Hepatic stellate cell (primary cell): ENCODE data around the gene MORF4L1.
"Not testable (repeated sequence)": the region's sequence is repeated elsewhere in the genome, so short reads cannot be mapped to it uniquely, and the experiment has no call there.

Experiments
- DNase-seq: peaks from one replicate; pipeline ENCODE4 v3.0.0; 2011; ENCODE audit warnings: low spot score

Gene MORF4L1

DNA sequence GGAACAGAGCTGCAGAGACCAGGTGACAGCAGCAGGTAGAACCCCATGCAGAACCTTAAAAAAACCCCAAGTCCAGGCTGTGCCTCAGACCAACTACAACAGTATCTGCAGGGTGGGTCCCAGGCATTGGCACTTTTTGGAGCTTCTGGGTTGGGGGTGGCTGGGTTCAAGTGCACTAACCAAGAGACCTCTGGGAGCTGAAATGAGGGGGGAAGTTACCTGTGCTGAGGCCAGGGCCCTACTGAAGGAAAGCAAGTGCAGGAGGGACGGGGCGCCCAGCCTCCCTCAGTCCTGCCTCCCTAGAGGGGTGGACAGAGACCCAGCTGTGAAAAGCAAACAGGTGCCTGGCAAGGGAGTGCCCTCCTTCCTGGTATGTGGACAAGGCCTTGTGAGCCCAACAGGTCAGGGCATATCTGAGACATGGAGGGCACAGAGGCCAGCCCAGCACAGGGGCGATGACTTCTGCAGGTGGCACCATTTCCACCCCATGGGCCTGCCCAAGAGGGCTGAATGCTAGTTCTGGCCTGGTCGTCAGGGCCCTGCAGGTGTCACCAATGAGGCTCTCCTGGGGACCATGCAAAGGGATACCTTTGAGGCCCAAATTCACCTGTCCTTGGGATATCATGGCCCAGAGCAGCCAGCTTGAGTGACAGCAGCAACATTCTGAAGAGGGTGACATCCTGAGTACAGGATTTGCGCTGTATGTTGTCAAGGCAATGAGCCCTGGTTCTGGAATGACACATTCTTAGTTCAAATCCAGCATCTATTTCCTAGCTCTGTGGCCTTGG is 53.5 kb downstream of the MORF4L1 start:
- DNase-seq: no peak

- no peak for DNase-seq
Observed at GRCh38 chr15:78927077-78927790, 54.5 kb downstream of the MORF4L1 start.

GRCh38 chr15:78928176-78928575 is 55.5 kb downstream of the MORF4L1 start:
- not testable (repeated sequence) for DNase-seq

GRCh38 chr15:78928616-78929093 is 56.0 kb downstream of the MORF4L1 start:
- DNase-seq: no peak

GRCh38 chr15:78929536-78930264 is 57.0 kb downstream of the MORF4L1 start:
- no peak for DNase-seq

DNA sequence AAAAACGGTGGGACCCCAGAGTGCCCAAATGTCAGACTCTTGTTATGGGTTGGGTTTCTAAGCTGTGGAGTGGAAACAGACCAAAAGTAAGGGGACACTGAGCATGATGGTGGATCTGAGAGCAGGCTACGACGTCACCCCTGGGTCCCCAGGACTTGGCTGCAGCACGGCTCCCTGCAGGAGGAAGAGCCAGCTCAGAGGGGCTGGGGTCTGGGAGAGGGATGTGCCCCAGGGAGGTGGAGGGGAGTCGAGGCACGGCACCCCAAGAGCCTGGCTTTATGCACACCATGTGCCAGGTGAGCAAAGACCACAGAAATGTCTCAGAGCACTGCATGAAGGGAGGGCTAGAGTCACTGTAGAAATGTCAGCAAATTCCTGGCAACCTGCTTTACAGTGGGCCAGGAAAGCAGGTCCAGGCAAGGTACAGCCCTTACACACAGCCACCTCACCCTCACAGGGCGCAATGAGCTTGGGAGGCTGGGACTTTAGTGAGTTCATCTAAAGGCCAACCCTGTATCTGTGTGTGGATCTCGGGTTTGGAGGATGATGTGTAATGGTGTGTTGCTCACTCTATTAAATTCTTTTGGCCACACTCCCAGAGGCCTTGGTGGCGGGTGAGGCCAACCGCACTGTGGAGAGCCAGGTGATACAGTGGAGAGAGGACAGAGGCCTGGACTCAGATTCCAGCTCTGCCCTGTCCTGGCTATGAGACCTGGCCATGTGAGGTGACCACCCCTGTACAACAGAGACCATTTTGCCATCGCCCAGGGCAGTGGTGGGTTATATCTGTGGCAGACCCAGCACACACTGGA is 58.1 kb downstream of the MORF4L1 start:
- peak; percentile 75 for DNase-seq

DNA sequence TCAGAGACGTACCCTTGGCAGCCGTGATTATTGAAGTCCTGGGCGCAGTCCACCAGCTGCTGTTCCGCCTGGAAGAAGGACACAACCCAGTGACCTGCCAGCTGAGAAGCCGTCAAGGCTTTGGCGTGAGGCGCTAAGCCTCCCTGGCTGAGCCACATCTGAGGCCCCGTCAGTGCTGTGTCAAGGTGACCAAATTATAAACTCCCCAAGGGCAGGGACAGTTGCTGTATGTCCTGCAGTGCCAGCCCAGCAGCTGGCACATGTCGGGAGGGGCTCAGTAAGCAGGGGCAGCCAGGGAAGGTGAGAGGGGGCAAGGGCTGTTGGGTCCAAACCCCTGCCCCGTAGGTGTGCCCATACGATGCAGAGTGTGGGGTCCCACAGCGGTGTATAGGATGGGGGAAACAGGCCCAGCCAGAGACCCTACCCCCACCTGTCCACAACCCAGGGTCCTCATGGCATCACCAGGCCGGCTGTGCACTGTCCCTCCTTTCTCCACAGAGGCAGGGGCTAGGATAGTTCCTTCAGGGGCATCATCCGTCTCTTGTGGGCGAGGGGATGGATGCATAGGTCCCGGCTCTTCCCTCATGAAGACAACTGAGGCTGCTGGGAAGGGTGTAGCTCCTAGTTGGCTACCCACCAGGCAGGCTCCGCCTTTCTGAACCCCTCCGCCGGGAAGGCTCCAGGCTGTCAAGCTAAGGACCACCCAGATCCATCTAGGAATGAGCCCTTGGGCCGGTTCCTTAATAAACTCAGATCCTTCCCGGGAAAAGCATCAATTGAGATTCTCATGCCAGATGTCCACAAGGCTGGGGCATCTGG is 59.0 kb downstream of the MORF4L1 start:
- DNase-seq: no peak

DNA sequence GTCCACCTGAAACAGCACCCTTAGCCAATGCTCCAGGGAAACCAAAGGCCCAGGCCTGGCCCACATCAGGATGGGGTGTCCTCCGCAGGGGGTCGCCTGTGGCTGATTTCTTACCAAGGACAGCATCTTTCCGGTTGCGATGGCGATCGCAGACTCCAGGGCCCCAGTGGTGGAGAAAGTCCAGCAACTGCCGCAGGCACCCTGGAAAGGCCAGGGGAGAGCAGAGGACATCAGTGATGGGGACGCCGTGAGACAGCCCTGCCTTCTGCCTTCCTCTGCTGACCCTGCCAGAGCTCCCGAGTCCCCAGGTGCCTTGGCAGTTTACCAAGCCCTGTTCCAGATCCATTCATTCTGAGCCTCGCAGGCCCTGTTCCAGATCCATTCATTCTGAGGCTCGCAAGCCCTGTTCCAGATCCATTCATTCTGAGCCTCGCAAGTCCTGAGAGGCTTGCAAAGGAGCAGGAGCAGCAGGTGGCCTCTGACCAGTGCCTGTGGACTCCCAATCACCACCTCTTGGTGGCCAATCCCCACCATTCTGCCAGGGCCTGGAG is 59.6 kb downstream of the MORF4L1 start:
- no peak for DNase-seq

- DNase-seq: no peak
Observed at GRCh38 chr15:78933187-78933822, 60.6 kb downstream of the MORF4L1 start.

DNA sequence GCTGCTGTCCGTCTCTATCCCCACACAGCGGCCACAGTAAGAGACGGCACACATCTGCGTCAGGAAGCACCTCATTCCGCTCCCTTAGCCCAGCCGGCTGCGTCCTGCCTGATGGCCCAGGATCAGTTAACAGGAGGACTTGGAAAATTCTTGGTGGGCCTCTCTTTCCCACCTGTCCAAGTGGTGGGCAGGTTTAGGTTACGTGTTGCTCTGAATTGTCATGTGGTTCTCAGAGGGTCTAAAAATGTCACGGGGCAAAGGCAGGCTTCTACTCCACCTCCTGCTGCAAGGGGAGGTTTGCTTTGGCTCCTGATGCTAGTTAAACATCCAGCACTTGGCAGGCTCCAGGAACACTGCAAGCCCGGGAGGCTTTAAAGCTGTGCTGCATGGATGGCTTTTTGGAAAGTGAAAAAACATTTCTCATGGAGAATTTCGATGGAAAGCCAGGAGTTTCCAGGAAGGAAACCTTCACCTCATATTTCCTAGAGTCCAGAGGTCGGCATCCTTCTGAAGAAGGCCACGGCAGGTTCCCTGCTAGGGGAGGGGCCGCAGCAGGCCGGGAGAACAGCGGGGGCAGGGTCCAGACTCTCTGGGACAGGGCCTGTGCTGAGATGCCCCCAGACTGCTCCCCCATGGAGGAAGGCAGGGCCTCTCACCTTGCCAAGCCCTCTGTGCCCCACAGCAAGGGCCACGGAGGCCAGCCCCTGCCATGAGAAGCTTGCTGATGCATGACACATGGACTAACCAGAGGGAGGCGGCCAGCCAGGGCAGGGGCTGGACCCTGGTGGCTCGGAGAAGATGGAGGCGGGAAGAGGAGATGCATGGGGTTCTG is 61.3 kb downstream of the MORF4L1 start:
- no peak for DNase-seq

- no peak for DNase-seq
Observed at GRCh38 chr15:78934655-78935023, 61.9 kb downstream of the MORF4L1 start.

- no peak for DNase-seq
Observed at GRCh38 chr15:78937132-78937739, 64.5 kb downstream of the MORF4L1 start.

GRCh38 chr15:78938658-78939488 is 66.2 kb downstream of the MORF4L1 start:
- DNase-seq: no peak

- DNase-seq: no peak
Observed at GRCh38 chr15:78942741-78943140, 70.1 kb downstream of the MORF4L1 start.

DNA sequence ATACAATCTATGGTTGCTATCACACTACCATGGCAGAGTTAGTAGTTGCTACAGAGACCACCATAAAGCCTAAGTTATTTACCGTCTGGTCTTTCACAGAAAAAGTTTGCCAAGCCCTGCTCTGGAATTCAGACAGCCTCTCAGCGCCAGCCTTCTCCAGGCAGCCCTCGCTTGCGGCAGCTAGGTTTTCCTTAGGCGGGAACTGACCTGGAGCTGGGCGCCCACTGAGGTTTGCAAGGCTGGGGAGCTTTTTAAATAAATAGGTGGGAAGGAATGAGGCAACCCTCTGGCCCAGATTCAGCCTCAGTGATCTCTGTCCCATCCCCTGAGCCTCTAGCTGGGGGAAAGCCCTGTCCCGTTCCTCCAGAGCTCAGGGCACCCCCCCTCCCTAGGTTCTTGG is 71.0 kb downstream of the MORF4L1 start:
- no peak for DNase-seq

GRCh38 chr15:78944202-78944625 is 71.5 kb downstream of the MORF4L1 start:
- DNase-seq: no peak

DNA sequence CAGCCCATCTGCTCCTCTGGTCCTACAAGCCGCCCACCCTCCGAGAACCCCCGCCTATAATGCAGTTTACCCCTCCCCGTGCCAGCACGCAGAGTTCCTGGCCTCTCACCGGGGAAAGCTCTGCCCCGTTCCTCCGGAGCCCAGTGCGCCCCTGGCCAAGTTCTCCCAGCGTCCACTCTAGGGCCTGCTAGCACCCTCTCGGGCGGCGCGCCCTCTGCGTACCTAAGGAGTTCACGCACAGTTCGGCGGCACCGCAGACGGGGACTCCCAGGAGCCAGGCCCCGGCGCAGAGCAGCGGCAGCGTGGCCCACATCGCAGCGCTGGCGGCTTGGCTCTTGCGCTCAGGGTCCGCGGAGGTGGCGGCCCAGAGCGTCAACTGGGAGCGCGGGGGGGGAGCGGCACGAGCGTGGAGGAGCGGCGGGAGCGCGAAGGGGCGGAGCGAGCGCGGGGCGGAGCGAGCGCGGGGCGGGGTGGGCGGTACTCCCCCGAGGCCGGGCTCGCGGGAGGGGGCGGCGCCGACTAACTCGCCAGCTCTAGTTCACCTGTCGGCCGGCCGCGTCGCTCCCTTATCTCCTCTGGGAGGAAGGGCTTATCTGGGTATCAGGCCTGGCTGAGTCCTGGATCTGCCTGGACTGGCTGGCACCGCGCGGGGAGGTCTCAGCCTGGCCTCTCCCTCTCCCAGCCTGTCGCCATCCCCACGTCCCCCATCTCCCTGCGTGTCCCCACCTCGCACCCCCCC is 72.1 kb downstream of the MORF4L1 start, which contains the start of gene CTSH:
TSS of gene CTSH (minus strand) at position 378 of the 739 bp plus-strand sequence. CDS start at position 313, 65 bp downstream.
- peak; percentile 60 for DNase-seq
